NCI-H69 (cell line): Measurements from ENCODE around the gene RPS17.
"Not testable (repeated sequence)": the region's sequence is repeated elsewhere in the genome, so short reads cannot be mapped to it uniquely, and the experiment has no call there.

Experiments
- DNase-seq: peaks from one replicate; lab custom pipeline; 2025; lab: John Stamatoyannopoulos, UW

RPS17 gene

GRCh38 chr15:82507087-82507486 lies 33.2 kb downstream of the RPS17 start:
- DNase-seq, result not testable (repeated sequence)

- DNase-seq, result not testable (repeated sequence)
Observed at GRCh38 chr15:82505842-82506241, 34.4 kb downstream of the RPS17 start.

- DNase-seq, result not testable (repeated sequence)
Observed at GRCh38 chr15:82504074-82504473, 36.2 kb downstream of the RPS17 start.

- DNase-seq, result not testable (repeated sequence)
Observed at GRCh38 chr15:82502700-82503339, 37.4 kb downstream of the RPS17 start.

GRCh38 chr15:82500772-82501171 lies 39.5 kb downstream of the RPS17 start:
- not testable (repeated sequence) for DNase-seq

GRCh38 chr15:82497978-82498377 lies 42.3 kb downstream of the RPS17 start:
- not testable (repeated sequence) for DNase-seq

- not testable (repeated sequence) for DNase-seq
Observed at GRCh38 chr15:82488250-82488649, 52.0 kb downstream of the RPS17 start.

GRCh38 chr15:82487045-82487444 lies 53.2 kb downstream of the RPS17 start:
- not testable (repeated sequence) for DNase-seq
